CD4-positive, alpha-beta memory T cell (primary cell): Measurements from ENCODE around the gene C6. TPM values are rescaled to one million over a fixed set of nuclear protein-coding genes. Genes with fewer than 3 reads are reported as not detected.

Experiments used
- CTCF ChIA-PET: fragments of 350-600 bp; sonication (Branson Sonifier 250); formaldehyde crosslinking; loops from one replicate; lab custom pipeline; 2021; ENCODE audit warnings: inconsistent platforms; ENCODE audit not compliant: partially characterized antibody; lab: Charles Lee
- POLR2A ChIA-PET: fragments of 350-600 bp; sonication (Branson Sonifier 250); formaldehyde crosslinking; loops from one replicate; lab custom pipeline; 2021; ENCODE audit not compliant: partially characterized antibody; lab: Charles Lee
- DNase-seq, 5 donors: peaks; one replicate each; pipeline versions ENCODE4 v3.0.0 to v3.0.0-alpha.2; 2020 to 2022; ENCODE audit warnings: mixed read lengths in 1 of 5
- H3K27ac ChIP-seq: one replicate; pipeline ENCODE4 v1.7.0; 2013; ENCODE audit warnings: low read depth, low read length
- H3K27me3 ChIP-seq: 2 replicates; pipeline ENCODE4 v1.7.0; 2013; ENCODE audit warnings: mild to moderate bottlenecking, low read length, moderate library complexity; ENCODE audit not compliant: insufficient read depth
- H3K36me3 ChIP-seq: 2 replicates; pipeline ENCODE4 v1.7.0; 2013; ENCODE audit warnings: mild to moderate bottlenecking, low read length, moderate library complexity; ENCODE audit not compliant: insufficient read depth
- H3K4me1 ChIP-seq: 2 replicates; pipeline ENCODE4 v1.7.0; 2013; ENCODE audit warnings: mild to moderate bottlenecking, low read length, moderate library complexity; ENCODE audit not compliant: insufficient read depth
- H3K4me3 ChIP-seq, 2 donors: one replicate each; pipeline ENCODE4 v1.7.0; 2013; ENCODE audit warnings: low read length in 2 of 2, mild to moderate bottlenecking in 1 of 2
- H3K9me3 ChIP-seq, 2 donors: one replicate each; pipeline ENCODE4 v1.7.0; 2013; ENCODE audit warnings: low read length in 2 of 2, control low read depth in 1 of 2; ENCODE audit not compliant: control insufficient read depth in 1 of 2
- H3K27ac Mint-ChIP-seq, 7 donors: one replicate each; pipeline ENCODE4 v1.8.0; 2020 to 2021; ENCODE audit warnings: mixed read lengths in 7 of 7, mild to moderate bottlenecking in 6 of 7, inconsistent platforms in 3 of 7, moderate library complexity in 3 of 7
- H3K27me3 Mint-ChIP-seq, 2 donors: one replicate each; pipeline ENCODE4 v1.8.0; 2020 to 2021; ENCODE audit warnings: mixed read lengths in 2 of 2
- H3K36me3 Mint-ChIP-seq, 2 donors: one replicate each; pipeline ENCODE4 v1.8.0; 2020 to 2021; ENCODE audit warnings: mixed read lengths in 2 of 2, inconsistent platforms in 1 of 2, mild to moderate bottlenecking in 1 of 2
- H3K4me1 Mint-ChIP-seq, 4 donors: one replicate each; pipeline ENCODE4 v1.8.0; 2020 to 2021; ENCODE audit warnings: mixed read lengths in 4 of 4, mild to moderate bottlenecking in 1 of 4
- H3K4me3 Mint-ChIP-seq, 8 donors: one replicate each; pipeline ENCODE4 v1.8.0; 2020 to 2021; ENCODE audit warnings: mixed read lengths in 8 of 8, mild to moderate bottlenecking in 7 of 8, moderate library complexity in 6 of 8, inconsistent platforms in 3 of 8
- H3K9me3 Mint-ChIP-seq, 8 donors: one replicate each; pipeline ENCODE4 v1.8.0; 2020 to 2021; ENCODE audit warnings: mixed read lengths in 8 of 8, mild to moderate bottlenecking in 5 of 8, inconsistent platforms in 3 of 8, moderate library complexity in 1 of 8
- intact Hi-C: fragments of 100-400 bp; cut with micrococcal nuclease; formaldehyde crosslinking; loops from one replicate; pipeline ENCODE4 v1.15.1; 2023
- polyA plus RNA-seq, 2 donors: library from polyadenylated mRNA; unstranded; fragments of 300-500 nt; fragmentation: Illumina TruSeq; gene quantifications; one replicate each; pipeline ENCODE4 v1.2.3, GENCODE V29; 2021
- total RNA-seq, 2 experiments: library from RNA; stranded (reverse); gene quantifications; one replicate each; pipeline ENCODE4 v1.2.3, GENCODE V29; 2021

C6 gene
- total and polyA plus RNA-seq, 4 experiments from 2014 or later: not detected

DNA sequence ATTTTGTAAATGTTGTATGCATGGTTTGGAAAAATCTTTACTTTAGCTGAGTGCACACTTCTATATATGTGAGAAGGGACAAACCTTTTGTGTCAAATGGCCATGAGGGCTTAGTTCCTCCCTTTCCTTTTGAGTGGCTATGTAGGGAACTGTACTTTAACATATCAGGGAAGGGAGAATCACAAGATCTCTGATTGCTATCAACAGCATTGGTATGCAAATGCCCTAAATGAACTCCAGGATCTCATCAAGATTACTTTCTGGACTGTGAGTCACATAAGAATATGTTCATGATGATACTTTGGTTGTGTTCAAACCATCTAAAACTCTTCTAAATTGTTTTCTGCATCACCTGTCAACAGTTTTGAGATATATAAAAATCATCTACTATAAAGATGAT, 111.0 kb downstream of the C6 start:
- CTCF ChIA-PET: no interaction called here
- H3K9me3 Mint-ChIP-seq: peaks cover 0 to 6% (median 0%) of the 10 kb centered on the region in 8 donors
- POLR2A ChIA-PET: no interaction called here

DNA sequence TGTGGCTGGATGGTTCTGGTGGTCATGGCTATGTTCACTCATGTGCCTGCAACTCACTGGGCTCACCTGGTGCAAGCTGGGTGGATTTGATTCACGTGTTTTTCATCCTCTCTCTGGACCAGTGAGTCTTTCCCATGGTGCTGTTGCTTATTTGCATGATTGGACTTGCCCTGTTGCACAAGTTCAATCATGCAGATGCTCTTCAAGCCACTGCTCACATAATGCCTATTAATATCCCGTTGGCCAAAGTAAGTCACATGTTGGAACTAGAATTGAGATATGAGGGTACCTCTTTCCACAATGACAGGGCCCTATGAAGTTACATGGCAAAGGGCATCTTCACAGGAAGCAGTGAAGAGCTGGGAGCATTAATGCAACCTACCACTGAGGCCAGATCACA, 115.7 kb downstream of the C6 start:
- H3K27me3 ChIP-seq: no peaks in the 10 kb centered on the region
- H3K4me1 Mint-ChIP-seq: no peaks in the 10 kb centered on the region
- H3K36me3 Mint-ChIP-seq: no peaks in the 10 kb centered on the region
- H3K27ac ChIP-seq: no peak overlapping the region
- H3K9me3 ChIP-seq: no peaks in the 10 kb centered on the region
- ChIA-PET CTCF (no interaction called here), POLR2A (no interaction called here)
- DNase-seq: no peak
- no peak overlapping the region for H3K4me3 ChIP-seq
- H3K27me3 Mint-ChIP-seq: peaks cover 0 to 1% of the 10 kb centered on the region in 2 donors
- no peak overlapping the region for H3K27ac Mint-ChIP-seq
- H3K36me3 ChIP-seq: no peaks in the 10 kb centered on the region
- intact Hi-C loops: no loop called here
- H3K4me3 Mint-ChIP-seq: no peak overlapping the region
- no peaks in the 10 kb centered on the region for H3K4me1 ChIP-seq
- peaks cover 0 to 3% (median 0%) of the 10 kb centered on the region in 8 donors for H3K9me3 Mint-ChIP-seq

More for the DNA sequence above, 111.0 kb downstream of the C6 start:
- Mint-ChIP-seq H3K36me3 (no peaks in the 10 kb centered on the region), H3K4me1 (no peaks in the 10 kb centered on the region), H3K27ac (no peak overlapping the region), H3K27me3 (no peaks in the 10 kb centered on the region), H3K4me3 (no peak overlapping the region)
- Histone ChIP-seq H3K27me3 (no peaks in the 10 kb centered on the region), H3K9me3 (no peaks in the 10 kb centered on the region), H3K4me1 (no peaks in the 10 kb centered on the region), H3K36me3 (no peaks in the 10 kb centered on the region), H3K27ac (no peak overlapping the region), H3K4me3 (no peak overlapping the region)
- intact Hi-C loops: no loop called here
- DNase-seq: no peak

DNA sequence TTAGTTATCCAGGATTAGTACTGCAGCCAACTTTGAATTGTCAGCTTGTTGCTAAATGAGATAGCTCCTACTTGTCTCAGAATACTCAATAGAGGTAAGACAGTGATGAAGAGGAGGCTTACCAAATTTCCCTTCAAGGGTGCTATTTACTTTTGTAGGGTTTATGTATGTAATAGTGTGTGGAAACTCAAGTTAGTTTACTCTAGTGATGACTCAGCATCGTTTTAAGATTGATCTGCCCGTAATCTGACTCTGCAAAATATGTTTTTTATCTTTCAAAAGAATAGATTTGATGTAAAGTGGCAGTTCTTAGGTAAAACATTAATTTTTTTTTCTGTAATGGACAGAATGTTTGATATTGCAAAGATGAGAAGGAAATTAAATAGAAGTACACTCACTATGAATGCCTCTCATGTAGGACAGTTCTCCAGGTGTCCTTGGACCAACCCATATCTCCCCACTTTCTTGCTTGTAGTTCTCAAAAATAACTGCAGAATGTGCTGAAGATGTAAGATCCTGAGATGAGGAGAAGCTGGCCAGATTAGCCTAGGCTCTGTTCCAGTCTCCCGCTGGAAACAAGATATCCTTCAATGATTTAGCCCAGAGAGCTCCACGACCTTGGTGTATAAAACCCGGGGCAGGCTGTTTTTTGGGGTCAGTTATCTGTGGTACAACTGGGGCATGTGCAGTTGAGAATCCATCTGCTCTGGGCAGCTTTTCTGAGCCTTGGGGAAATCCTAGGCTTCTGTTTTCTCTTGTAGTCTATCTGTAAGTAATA, 117.8 kb downstream of the C6 start:
- ChIA-PET POLR2A (no interaction called here), CTCF (no interaction called here)
- Histone ChIP-seq H3K9me3 (no peaks in the 10 kb centered on the region), H3K4me3 (no peak overlapping the region), H3K4me1 (no peaks in the 10 kb centered on the region), H3K36me3 (no peaks in the 10 kb centered on the region), H3K27ac (no peak overlapping the region), H3K27me3 (no peaks in the 10 kb centered on the region)
- Mint-ChIP-seq H3K4me1 (no peaks in the 10 kb centered on the region), H3K27me3 (peaks cover 0 to 1% of the 10 kb centered on the region in 2 donors), H3K4me3 (no peak overlapping the region), H3K36me3 (no peaks in the 10 kb centered on the region), H3K27ac (no peak overlapping the region), H3K9me3 (peaks cover 0 to 11% (median 4%) of the 10 kb centered on the region in 8 donors)
- DNase-seq: no peak
- intact Hi-C loops: no loop called here

DNA sequence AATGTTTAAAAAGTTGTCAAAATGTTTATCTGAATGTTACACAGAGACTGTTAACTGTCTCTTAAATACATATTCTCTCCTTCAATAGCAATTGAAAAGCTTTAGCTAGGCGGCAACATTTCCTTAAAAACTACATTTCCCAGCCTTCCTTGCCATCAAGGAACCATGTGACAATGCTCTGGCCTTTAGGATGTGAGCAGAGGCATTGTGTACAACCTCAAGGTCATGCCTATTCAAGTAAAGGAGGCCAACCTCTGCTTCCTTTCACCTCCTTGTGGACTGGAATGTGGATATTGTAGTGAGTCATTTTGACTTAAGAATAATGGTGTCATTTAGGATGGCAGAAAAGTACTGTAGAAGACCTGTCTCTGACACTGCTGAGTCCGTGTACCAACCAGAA, 118.5 kb downstream of the C6 start:
- intact Hi-C loops: no loop called here
- DNase-seq: no peak
- Mint-ChIP-seq H3K4me1 (no peaks in the 10 kb centered on the region), H3K4me3 (no peak overlapping the region), H3K27me3 (peaks cover 0 to 1% of the 10 kb centered on the region in 2 donors), H3K9me3 (peaks cover 0 to 11% (median 4%) of the 10 kb centered on the region in 8 donors), H3K36me3 (no peaks in the 10 kb centered on the region), H3K27ac (no peak overlapping the region)
- Histone ChIP-seq H3K36me3 (no peaks in the 10 kb centered on the region), H3K4me3 (no peak overlapping the region), H3K9me3 (no peaks in the 10 kb centered on the region), H3K27ac (no peak overlapping the region), H3K4me1 (no peaks in the 10 kb centered on the region), H3K27me3 (no peaks in the 10 kb centered on the region)
- ChIA-PET CTCF (no interaction called here), POLR2A (no interaction called here)

DNA sequence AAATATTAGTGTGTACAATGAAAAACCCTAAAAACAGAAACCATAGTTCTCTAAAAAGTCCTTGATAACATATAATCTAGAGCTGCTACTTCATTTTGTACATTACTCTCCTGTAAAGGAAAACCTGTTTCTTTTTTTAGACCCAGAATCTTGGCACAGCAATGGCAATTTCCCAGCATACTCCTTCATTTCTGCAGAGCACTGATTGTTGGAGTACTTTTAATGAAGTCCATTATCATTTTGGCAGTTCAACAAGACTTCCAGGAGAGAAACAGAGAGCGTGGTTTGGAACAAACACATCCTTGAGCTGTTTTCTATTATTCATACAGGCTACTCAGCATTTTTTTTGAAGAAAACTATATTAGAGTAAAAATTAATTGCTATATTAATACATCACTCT, 119.5 kb downstream of the C6 start:
- Mint-ChIP-seq H3K27me3 (peaks cover 0 to 1% of the 10 kb centered on the region in 2 donors), H3K4me3 (no peak overlapping the region), H3K27ac (no peak overlapping the region), H3K9me3 (peaks cover 0 to 11% (median 4%) of the 10 kb centered on the region in 8 donors), H3K36me3 (no peaks in the 10 kb centered on the region), H3K4me1 (no peaks in the 10 kb centered on the region)
- no peaks in the 10 kb centered on the region for H3K36me3 ChIP-seq
- no peaks in the 10 kb centered on the region for H3K27me3 ChIP-seq
- H3K27ac ChIP-seq: no peak overlapping the region
- no peak for DNase-seq
- H3K9me3 ChIP-seq: no peaks in the 10 kb centered on the region
- no peak overlapping the region for H3K4me3 ChIP-seq
- no peaks in the 10 kb centered on the region for H3K4me1 ChIP-seq
- intact Hi-C loops: no loop called here
- CTCF ChIA-PET: no interaction called here
- POLR2A ChIA-PET: no interaction called here

Other genes with a start within 250 kb of the C6 start
- gene MROH2B, start 142.2 kb downstream of the C6 start, total RNA-seq: not detected
- gene MROH2B, start 142.2 kb downstream of the C6 start, polyA plus RNA-seq: not detected